RWPE2 (cell line): ENCODE data around the gene TAPBP.
A peak's percentile ranks its signal among the peaks of the same experiment; 100 is the strongest.
"Not testable (repeated sequence)": the region's sequence is repeated elsewhere in the genome, so short reads cannot be mapped to it uniquely, and the experiment has no call there.

Source experiments
- ATAC-seq: fragments of 200-7000 bp; cut with Tn5 transposase; 3 replicates; pipeline ENCODE4 v1.9.1; 2021; ENCODE audit warnings: low read depth
- DNase-seq: peaks from one replicate; pipeline ENCODE4 v3.0.0-alpha.2; 2020; ENCODE audit warnings: low spot score
- H3K27ac ChIP-seq: fragments of 450-650 bp; 2 replicates; pipeline ENCODE4 v1.5.1; 2017; ENCODE audit warnings: mild to moderate bottlenecking; ENCODE audit not compliant: poor library complexity, severe bottlenecking
- H3K27me3 ChIP-seq: fragments of 250-450 bp; sonication (Bioruptor Pico); 2 replicates; pipeline ENCODE4 v1.5.1; 2021; ENCODE audit warnings: mild to moderate bottlenecking, moderate library complexity; ENCODE audit not compliant: insufficient read depth, poor library complexity, severe bottlenecking
- H3K36me3 ChIP-seq: fragments of 250-450 bp; sonication (Bioruptor Pico); 2 replicates; pipeline ENCODE4 v1.5.1; 2020; ENCODE audit warnings: low read depth, mild to moderate bottlenecking, moderate library complexity
- H3K4me1 ChIP-seq: fragments of 250-450 bp; sonication (Bioruptor Pico); 2 replicates; pipeline ENCODE4 v1.5.1; 2021; ENCODE audit warnings: mild to moderate bottlenecking, moderate library complexity; ENCODE audit not compliant: insufficient read depth, poor library complexity, severe bottlenecking
- H3K4me3 ChIP-seq: fragments of 250-450 bp; sonication (Bioruptor Pico); 2 replicates; pipeline ENCODE4 v1.5.1; 2021; ENCODE audit warnings: mild to moderate bottlenecking, moderate library complexity; ENCODE audit not compliant: severe bottlenecking
- H3K9me3 ChIP-seq: fragments of 250-450 bp; sonication (Bioruptor Pico); 2 replicates; pipeline ENCODE4 v1.5.1; 2021; ENCODE audit warnings: mild to moderate bottlenecking, moderate library complexity; ENCODE audit not compliant: severe bottlenecking
- CTCF ChIP-seq: fragments of 450-650 bp; IDR thresholded peaks from one replicate; pipeline ENCODE4 v1.5.1; 2017; ENCODE audit warnings: mild to moderate bottlenecking, moderate library complexity; ENCODE audit not compliant: poor library complexity, severe bottlenecking

Gene TAPBP

DNA sequence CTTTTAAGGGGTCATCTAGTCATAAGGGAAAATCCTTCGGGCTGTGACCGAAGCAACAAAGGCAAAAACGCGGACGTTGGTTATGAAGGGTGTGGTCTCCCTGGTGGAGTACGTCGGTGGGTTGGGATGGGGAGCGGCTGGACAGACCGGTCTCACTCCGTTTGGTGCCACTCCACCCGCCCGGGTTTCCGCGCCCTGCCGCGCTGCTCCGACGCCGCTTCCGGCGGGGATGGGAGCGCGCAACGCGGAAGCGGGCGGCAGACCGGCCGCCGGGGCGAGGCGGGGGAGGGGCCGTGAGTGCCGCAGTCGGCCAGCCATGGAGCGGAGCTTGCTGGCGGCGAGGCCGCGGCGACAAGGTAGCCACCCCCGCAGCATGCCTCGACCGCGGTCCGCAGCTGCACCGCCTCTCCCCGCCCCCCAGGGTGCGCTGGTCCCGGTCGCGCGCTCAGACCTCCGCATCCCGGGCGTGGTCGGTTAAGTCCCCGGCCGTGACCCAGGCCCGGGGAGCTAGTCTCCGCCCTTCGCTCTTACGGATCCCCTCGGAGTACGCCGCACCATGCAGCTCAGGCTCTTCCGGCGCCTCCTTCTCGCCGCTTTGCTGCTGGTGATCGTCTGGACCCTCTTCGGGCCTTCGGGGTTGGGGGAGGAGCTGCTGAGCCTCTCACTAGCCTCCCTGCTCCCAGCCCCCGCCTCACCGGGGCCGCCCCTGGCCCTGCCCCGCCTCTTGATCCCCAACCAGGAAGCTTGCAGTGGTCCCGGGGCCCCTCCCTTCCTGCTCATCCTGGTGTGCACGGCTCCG is 36.8 kb downstream of the TAPBP start, which contains the start of gene B3GALT4:
B3GALT4 (plus strand) TSS at position 260 of the 799 bp plus-strand sequence; CDS start at position 557, 297 bp downstream.
- Histone ChIP-seq H3K27me3 (no peaks in the 10 kb centered on the region), H3K4me1 (peaks cover 33% of the 10 kb centered on the region), H3K36me3 (peaks cover 60% of the 10 kb centered on the region), H3K4me3 (peak within 1 kb of the TSS; percentile 31), H3K27ac (peak within 1 kb of the TSS; percentile 84), H3K9me3 (no peaks in the 10 kb centered on the region)
- DNase-seq (no peak), ATAC-seq (peak; percentile 67)
- TF ChIP-seq CTCF, result peak; percentile 41

DNA sequence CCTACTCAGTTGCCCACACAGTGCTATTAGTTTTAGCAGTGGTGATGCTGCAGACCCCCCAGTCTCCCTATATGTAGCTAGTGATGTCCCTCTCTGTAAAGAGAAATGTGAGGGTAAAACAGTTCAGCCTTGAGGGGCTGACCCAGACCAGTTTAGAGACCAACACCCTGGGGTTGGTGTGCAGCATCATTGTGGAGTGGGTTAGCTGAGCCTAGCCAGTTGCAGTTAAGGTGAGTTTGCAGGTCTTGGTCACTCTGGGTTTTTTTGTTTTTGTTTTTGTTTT is 37.4 kb downstream of the TAPBP start:
- Histone ChIP-seq H3K36me3 (peaks cover 60% of the 10 kb centered on the region), H3K4me3 (peak overlapping the region; percentile 31), H3K9me3 (no peaks in the 10 kb centered on the region), H3K4me1 (peaks cover 33% of the 10 kb centered on the region), H3K27me3 (no peaks in the 10 kb centered on the region), H3K27ac (peak overlapping the region; percentile 84)
- no peak for TF ChIP-seq CTCF
- DNase-seq (no peak), ATAC-seq (peak; percentile 4; the same call in 2 of the 3 replicates)

DNA sequence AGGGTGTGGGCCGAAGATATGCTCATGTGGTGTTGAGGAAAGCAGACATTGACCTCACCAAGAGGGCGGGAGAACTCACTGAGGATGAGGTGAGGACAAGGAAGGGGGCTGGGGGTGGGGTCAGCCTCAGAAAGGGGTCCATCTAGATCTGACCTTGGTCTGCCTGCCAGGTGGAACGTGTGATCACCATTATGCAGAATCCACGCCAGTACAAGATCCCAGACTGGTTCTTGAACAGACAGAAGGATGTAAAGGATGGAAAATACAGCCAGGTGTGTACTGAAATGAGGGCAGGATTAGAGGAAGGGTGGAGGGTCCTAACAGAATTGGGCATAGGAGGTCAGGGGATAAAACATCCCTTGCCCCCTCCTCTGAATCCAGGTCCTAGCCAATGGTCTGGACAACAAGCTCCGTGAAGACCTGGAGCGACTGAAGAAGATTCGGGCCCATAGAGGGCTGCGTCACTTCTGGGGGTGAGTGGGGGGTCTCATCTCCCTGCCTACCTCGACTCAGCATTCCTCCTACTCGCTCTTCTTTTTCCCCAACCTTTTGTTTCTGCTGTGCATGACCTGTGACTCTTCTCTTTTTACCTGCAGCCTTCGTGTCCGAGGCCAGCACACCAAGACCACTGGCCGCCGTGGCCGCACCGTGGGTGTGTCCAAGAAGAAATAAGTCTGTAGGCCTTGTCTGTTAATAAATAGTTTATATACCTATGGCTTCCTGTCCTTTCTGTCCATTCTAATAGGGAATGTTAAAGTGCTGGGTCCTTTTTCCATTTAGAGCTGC is 37.9 kb downstream of the TAPBP start:
- H3K9me3 ChIP-seq, ATAC-seq, H3K27me3 ChIP-seq, DNase-seq: not testable (repeated sequence)
- H3K4me3 ChIP-seq, result peak overlapping the region; percentile 31
- peak overlapping the region; percentile 84 for H3K27ac ChIP-seq
- H3K4me1 ChIP-seq, result peaks cover 33% of the 10 kb centered on the region
- H3K36me3 ChIP-seq, result peaks cover 58% of the 10 kb centered on the region

DNA sequence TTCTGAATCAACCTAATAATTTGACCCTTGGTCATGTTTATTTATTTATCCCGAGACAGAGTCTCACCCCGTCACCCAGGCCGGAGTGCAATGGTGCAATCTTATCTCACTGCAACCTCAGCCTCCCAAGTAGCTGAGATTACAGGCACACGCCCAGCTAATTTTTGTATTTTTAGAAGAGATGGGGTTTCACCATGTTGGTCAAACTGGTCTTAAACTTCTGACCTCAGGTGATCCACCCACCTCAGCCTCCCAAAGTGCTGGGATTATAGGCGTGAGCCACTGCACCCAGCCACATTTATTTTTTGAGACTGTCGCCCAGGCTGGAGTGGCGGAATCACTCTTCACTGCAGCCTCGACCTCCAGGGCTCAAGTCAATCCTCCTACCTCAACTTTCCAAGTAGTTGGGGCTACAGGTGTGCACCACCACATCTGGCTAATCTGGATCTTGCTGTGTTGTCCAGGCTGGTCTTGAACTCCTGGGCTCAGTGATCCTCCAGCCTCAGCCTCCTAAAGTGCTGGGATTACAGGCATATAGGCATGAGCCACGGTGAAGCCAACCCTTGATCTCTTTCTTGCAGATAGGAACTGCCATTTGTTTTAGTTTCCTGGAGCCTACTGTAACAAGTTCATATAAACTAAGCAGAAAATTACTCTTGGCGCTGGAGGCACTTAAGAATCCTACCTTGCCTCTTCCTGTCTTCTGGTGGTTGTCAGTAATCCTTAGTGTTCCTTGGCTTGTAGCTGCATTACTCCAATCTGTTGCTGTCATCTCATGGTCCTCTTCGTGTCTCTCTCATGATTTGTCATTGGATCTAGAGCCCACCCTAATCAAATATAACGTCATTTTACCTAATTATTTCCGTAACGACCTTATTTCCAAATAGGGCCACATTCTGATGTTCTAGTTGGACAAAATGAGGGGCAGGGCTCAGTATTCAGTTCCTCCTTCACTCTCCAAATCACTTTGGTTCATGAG is 39.7 kb downstream of the TAPBP start:
- ATAC-seq (no peak), DNase-seq (no peak)
- no peaks in the 10 kb centered on the region for H3K27me3 ChIP-seq
- no peak for TF ChIP-seq CTCF
- peak overlapping the region; percentile 61 for H3K4me3 ChIP-seq
- peak overlapping the region; percentile 84 for H3K27ac ChIP-seq
- H3K9me3 ChIP-seq, result no peaks in the 10 kb centered on the region
- peaks cover 51% of the 10 kb centered on the region for H3K36me3 ChIP-seq
- H3K4me1 ChIP-seq, result peaks cover 33% of the 10 kb centered on the region
